ENCODE results near the gene FAM13B.

The FAM13B gene

GRCh38 chr5:137901011-137901817, 131.7 kb downstream of the FAM13B start:
- DNase-seq (ENCODE audit: low read depth in 1 of 2, low spot score in 1 of 2) = no peak

- no peak for DNase-seq (ENCODE audit: low read depth in 1 of 2, low spot score in 1 of 2)
Measured at GRCh38 chr5:137899493-137899892, 133.4 kb downstream of the FAM13B start.

- no peak for DNase-seq (ENCODE audit: low read depth in 1 of 2, low spot score in 1 of 2)
Measured at GRCh38 chr5:137896560-137896959, 136.3 kb downstream of the FAM13B start.

- no peak for DNase-seq (ENCODE audit: low read depth in 1 of 2, low spot score in 1 of 2)
Measured at GRCh38 chr5:137894586-137894985, 138.3 kb downstream of the FAM13B start.

- DNase-seq (ENCODE audit: low read depth in 1 of 2, low spot score in 1 of 2) = no peak
Measured at GRCh38 chr5:137891849-137892248, 141.0 kb downstream of the FAM13B start.

- DNase-seq (ENCODE audit: low read depth in 1 of 2, low spot score in 1 of 2) = no peak
Measured at GRCh38 chr5:137890845-137891244, 142.0 kb downstream of the FAM13B start.

- peak; percentile 59 to 76 for DNase-seq (ENCODE audit: low read depth in 1 of 2, low spot score in 1 of 2)
Measured at GRCh38 chr5:137888863-137889759, 143.8 kb downstream of the FAM13B start, which contains the start of gene PKD2L2. PKD2L2 (plus strand) TSS chr5:137889457; CDS start chr5:137889492, 35 bp downstream.

- no peak for DNase-seq (ENCODE audit: low read depth in 1 of 2, low spot score in 1 of 2)
Measured at GRCh38 chr5:137888466-137888862, 144.4 kb downstream of the FAM13B start.

All from activated CD4-positive, alpha-beta T cell treated with anti-CD3 and anti-CD28 coated beads, Interleukin-2, amount 50 U/mL, for 24 hours (primary cell).